ENCODE measurements around the gene RFC5.
"Not testable (repeated sequence)": the region's sequence is repeated elsewhere in the genome, so short reads cannot be mapped to it uniquely, and the experiment has no call there.

The RFC5 gene

GRCh38 chr12:118015306-118015705, 1.2 kb upstream of the RFC5 start:
- no peak for DNase-seq (ENCODE audit: low read depth in 2 of 2)

DNA sequence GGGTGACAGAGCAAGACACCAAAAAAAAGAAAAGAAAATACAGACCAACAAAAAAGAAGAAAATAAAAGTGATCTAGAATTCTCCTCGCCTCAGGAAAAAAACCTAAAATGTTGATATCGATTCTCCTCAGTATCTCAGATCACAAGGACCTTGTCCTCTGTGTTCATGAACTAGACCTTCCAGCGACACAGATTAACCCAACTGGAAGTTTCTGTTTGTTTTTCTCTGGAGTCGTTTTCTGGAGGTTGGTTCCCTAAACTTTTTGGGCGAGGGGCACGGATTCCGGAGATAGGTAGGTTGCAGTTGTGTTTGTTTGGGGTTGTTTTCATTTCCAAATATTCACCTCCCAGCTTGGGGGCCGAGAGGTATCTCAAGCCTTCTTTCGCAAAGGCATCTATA, 559 bp upstream of the RFC5 start:
- DNase-seq (ENCODE audit: low read depth in 2 of 2), result no peak

DNA sequence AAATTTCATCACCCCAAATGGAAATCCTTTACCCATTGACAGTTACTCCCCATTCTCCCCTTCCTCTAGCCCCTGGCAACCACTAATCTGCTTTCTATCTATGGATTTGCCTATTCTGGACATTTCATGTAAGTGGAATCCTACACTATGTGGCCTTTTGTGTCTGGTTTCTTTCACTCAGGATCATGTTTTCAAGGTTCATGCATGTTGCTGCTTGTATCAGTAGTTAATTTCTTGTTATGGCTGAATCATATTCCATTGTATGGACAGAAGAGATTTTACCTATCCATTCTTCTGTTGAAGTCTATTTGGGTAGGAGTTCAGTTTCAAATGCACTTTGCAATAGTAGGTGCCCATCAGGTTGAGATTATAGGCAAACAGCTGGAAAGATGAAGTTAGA, 1.4 kb downstream of the RFC5 start:
- DNase-seq (ENCODE audit: low read depth in 2 of 2), result no peak

DNA sequence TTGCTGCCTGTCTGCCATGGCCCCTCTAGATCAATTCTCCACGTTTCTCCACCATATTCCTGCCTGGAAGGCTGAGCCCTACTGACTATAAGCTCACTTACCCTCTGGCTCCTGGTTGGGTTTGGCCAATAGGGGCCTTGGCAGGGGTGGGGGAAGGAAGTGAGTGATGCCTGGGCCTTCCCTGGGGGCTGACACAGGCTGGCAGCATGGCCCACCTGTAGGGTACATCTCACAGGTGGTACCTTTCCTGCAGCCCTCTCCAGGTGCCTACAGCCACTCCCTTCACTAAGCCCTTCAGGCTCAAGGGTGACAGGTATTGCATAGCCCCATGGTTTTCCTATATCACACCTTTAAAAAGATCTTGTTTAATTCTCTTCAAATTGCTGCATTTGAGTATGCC, 3.5 kb downstream of the RFC5 start:
- no peak for DNase-seq (ENCODE audit: low read depth in 2 of 2)

DNA sequence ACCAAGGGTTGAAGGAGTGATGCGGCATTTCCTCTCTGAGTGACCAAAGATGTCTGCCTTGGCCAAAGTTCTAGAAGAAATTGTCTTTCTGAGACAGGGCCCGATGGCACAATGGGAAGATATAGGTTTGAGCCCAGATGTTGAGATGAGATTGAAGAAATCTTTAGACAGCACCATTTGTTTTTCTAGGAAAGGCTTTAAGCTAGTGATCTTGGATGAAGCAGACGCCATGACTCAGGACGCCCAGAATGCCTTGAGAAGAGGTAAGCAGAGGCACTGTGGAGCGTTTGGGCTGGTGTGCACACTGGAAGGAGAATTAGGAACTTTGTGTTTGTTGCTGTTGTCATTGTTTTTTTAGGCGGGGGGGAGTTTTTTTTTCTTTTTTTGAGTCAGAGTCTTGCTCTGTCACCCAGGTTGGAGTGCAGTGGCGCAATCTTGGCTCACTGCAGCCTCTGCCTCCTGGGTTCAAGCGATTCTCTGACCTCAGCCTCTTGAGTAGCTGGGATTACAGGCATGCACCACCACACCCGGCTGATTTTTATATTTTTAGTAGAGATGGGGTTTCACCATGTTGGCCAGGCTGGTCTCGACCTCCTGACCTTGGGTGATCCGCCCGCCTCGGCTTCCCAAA, 5.7 kb downstream of the RFC5 start:
- DNase-seq (ENCODE audit: low read depth in 2 of 2), result not testable (repeated sequence)

DNA sequence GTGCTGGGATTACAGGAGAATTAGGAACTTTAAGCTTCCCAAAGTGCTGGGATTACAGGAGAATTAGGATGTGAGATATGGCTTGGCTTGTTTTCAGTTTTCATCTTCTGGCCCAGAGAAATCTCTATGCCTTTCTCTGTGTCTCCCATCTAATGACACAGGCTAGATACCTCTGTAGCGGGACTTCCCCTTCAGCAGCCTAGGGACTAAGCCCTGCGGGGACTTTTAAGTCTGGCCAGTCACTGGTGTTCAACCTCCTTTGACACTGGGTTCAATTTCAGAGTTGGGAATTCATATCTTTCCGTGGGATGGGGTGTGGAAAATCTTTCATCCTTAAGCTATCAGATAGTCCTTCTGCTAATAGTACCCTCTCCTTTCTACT, 6.2 kb downstream of the RFC5 start:
- DNase-seq (ENCODE audit: low read depth in 2 of 2), result no peak

- DNase-seq (ENCODE audit: low read depth in 2 of 2), result no peak
Observed at GRCh38 chr12:118023301-118023860, 6.9 kb downstream of the RFC5 start.

DNA sequence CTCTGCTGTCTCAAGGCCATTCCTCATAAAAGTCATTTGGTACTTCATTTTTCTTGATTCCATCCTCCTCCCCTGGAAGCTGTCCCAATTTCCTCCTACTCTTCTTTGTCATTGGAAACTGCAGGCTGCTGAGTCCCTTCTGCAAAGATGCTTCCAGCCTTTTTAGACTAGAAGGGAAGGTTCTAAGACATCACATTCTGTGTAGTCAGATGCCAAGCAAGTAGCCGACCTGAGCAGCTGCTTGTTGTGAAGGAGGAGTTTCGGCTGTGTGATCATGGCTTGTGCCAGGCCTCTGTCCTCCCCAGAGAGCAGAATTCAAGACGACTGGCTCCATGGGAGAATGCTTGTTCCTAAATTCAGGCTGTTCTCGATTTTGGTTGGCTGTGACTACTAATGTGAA, 8.7 kb downstream of the RFC5 start:
- no peak for DNase-seq (ENCODE audit: low read depth in 2 of 2)

- DNase-seq (ENCODE audit: low read depth in 2 of 2), result no peak
Observed at GRCh38 chr12:118029166-118029565, 12.7 kb downstream of the RFC5 start.

DNA sequence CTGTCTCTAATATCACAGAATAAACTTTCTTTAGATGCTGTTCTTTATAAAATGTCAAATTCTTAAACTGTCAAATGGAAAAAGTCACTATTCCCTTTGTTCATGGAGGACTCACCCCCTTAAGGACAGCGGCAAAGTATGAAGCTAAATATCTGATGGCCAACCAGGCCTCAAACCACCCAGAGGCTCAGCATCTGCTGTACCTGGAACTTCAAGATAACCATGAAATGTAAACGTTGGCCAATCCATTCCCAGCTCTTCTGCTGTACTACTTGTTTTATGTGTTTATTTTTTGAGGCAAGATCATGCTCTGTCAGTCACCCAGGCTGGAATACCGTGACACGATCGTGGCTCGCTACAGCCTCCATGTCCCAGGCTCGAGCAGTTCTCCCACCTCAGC, 15.7 kb downstream of the RFC5 start:
- no peak for DNase-seq (ENCODE audit: low read depth in 2 of 2)

DNA sequence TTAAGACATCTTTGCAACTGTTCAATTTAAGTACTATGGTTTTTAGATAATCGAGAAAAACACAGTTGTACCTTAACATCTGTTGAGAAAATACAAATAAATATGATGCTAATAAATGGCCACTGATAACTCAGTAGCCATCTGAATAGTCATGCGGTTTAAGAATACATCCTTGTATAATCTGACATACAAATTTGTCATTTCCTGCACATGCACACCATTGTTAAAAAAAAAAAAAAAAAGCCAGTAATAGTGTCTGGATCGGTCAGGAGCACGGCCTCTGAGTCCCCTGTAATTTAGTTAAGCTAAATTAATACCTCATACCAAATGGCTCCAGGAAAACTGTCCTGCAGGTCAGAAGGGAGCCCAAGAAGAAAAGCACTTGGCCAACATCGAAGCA, 16.8 kb downstream of the RFC5 start:
- DNase-seq (ENCODE audit: low read depth in 2 of 2), result no peak

DNA sequence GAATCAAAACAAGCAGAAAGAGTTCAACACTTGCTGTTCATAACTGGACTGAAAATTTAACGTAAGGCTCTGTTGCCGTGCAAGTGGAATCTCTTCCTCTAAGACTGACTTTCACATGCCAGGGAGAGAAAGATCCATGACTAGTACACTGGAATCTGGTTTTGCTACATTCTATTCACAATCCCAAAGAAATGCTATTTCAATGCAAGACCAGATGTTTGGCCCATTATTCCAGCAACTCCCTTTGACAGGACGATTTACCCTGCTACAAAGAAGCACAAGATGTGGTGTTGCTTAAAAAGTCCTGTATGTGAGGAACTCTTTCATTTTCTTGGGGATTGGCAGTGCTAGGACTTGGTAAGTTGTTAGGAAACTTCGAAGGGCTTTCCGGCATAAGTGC, 17.4 kb downstream of the RFC5 start:
- no peak for DNase-seq (ENCODE audit: low read depth in 2 of 2)

- no peak for DNase-seq (ENCODE audit: low read depth in 2 of 2)
Observed at GRCh38 chr12:118034429-118035189, 18.1 kb downstream of the RFC5 start.

DNA sequence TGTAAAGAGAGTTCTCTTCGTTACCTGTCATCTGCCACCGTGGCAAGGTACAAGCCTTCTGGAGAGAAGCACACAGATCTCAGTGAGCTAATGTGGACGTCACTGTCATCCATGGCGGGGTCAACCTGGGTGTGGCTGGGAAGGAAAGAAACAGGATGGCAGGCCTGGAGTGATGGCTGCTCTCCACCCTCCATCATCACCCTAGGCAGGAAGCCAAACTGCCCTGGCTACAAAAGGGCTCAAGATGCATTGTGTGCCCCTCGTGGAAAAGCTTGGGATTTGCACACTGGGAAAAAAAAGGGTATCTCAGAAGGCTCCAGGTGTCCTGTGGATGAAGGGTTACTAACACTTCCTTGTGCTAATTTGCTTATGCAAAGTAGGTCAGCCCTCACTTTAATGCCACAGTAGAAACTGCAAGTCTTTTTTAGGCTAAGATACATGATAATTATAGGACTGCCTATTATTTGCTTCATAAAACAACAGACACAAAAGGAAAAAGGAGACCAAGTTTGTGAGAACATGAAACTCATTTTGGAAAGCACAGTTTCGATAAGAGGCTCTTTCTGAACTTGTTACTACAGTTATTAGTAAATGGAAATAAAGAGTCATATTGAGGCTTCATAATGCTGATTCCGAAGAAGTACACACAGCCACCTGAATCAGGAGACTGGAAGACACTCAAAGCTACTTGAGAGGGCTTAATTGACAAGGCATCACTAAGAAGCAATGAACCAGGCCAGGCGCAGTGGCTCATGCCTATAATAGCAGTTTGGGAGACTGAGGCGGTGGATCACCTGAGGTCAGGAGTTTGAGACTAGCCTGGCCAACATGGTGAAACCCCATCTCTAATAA, 18.9 kb downstream of the RFC5 start:
- peak in 1 of 2 experiments; percentile 25 for DNase-seq (ENCODE audit: low read depth in 2 of 2)

DNA sequence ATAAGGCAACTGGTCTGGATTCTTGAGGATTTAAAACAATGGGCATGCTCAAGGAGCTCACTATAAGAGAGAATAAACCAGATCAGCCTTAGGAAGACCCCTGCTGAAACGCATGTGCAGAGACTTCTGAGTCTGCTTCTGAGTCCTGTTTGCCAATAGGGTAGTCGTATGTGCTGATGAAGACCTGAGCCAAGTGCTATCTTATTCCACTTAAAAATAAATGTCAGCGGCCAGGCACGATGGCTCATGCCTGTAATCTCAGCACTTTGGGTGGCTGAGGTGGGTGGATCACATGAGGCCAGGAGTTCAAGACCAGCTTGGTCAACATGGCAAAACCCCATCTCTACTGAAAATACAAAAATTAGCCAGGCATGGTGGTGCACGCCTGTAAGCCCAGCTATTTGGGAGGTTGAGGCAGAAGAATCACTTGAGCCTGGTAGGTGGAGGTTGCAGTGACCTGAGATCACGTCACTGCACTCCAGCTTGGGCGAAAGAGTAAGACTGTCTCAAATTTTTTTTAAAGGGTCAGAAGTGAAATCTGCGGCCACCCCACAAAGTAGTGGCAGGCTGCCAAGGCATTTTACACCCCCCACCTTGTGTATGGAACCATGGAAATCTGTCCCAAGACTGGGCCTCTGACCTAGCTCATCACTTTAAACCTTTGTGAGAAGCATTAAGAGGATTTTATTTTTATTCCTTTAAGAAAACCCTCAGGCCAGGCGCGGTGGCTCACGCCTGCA, 20.3 kb downstream of the RFC5 start:
- no peak for DNase-seq (ENCODE audit: low read depth in 2 of 2)

DNA sequence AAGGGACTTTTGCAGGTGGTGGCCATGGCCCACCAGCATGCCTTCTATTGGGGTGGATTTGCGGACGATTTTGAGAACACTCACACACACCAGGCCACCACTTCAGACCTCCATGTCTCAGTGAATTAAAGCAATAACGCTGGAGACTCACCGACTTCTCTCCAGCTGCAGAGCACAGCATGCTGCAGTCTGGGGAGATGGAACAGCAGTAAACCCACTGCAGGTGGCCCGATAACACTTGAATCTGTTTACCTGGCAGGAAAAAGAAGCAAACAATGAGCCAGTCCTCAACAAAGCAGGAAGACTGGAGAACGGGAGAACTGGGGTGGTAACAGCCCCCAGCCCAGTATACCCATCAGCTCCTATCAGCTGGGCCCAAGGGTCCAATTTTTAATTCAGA, 21.6 kb downstream of the RFC5 start:
- no peak for DNase-seq (ENCODE audit: low read depth in 2 of 2)

DNA sequence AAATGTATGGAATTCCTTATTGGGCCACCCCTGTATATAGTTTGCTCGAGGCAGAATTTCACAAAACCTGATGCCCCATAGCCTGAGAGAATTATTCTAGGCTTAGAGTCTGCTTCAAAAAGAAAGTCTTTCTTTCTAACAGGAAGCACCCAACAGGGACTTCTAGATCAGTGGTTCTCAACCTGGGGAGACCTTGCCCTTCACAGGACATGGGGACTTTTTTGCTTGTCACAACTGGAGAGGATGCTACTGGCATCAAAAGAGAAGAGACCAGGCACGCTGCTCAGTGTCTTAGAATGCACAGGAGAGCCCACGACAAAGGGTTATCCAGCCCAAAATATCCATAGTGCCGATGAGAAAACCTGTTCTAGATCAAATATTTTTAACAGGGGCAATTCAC, 25.6 kb downstream of the RFC5 start:
- no peak for DNase-seq (ENCODE audit: low read depth in 2 of 2)

DNA sequence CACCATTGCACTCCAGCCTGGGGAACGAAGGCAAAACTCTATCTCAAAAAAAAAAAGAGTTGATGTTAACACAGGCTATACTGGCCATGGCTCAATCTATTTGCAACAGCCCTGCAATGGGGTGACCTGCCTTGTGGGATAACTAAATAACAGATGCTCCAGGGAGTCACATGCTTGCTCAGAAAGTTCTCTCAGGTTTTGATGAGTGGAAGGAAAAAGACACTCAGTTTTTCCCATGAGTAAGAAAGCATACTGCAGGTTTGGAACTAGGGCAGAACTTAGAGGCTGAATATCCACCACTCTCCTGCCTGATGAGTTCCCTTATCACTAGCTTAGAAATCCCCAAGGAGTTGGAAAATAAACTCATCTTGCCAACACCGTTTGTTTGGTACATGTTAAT, 27.6 kb downstream of the RFC5 start:
- no peak for DNase-seq (ENCODE audit: low read depth in 2 of 2)

DNA sequence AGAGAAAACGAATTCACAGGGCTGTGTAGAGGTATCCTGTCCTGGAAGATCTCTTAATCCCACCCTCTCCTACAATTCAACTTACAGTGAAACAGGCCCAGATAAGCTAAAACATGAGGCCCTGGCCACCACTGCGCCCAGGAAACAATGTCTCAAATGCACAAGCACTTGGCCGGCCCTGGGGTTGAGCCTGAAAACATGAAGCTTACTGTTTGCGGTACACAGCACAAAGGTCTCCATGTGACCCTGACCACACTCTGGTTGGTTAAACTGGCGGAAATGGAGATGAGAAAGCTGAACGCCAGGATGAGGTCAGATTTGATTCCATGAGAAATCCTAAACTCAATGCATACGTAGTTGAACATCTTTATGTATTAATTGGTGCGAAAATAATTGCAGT, 28.1 kb downstream of the RFC5 start:
- DNase-seq (ENCODE audit: low read depth in 2 of 2), result no peak

DNA sequence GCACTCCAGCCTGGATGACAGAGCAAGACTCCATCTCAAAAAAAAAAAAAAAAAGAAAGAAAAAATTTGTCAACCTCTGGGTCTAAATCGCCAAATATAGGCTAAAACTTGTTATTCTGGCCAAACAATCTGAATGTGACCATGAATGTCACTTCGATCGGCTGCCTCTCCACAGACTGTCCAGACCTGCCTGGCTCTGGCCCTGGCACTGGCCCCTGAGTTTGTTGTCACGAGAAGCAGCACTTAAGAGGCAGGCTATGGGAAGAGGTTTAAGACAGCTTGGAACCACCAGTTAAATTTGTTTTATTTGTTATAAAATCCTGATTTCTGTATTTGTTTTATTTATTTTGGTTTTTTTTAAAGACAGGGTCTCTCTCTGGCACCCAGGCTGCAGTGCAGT, 29.9 kb downstream of the RFC5 start:
- DNase-seq (ENCODE audit: low read depth in 2 of 2), result no peak

DNA sequence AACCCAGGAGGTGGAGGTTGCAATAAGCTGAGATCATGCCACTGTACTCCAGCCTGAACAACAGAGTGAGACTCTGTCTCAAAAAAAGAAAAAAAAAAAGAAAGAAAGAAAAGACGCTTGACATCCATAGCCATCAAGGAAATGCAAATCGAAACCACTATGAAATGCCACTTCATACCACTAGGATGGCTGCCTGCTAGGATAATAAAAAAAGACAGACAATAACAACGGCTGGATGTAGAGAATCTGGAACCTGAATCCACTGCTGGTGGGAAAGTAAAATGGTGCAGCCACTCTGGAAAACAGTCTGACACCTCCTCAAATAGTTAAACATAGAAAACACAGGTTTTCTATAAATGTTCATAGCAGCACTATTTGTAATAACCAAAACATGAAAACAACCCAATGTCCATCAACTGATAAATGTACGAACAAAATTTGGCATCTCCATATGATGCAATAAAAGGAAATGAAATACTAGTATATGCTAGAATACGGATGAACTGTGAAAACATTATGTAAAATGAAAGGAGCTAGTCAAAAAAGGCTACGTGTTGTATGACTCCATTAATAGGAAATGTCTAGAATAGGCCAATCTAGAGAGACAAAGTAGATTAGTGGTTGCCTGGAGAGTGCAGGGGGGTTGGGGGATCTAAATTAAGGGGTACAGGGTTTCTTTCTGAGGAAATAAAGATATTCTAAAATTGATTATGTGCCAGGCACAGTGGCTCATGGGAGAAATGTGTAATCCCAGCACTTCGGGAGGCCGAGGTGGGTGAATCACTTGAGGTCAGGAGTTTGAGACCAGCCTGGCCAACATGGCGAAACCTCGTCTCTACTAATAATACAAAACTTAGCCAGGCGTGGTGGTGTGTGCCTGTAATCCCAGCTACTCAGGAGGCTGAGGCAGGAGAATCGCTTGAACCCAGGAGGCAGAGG, 34.7 kb downstream of the RFC5 start:
- no peak for DNase-seq (ENCODE audit: low read depth in 2 of 2)
